ENCODE measurements around the gene MRNIP.
"Not testable (repeated sequence)": the region's sequence is repeated elsewhere in the genome, so short reads cannot be mapped to it uniquely, and the experiment has no call there.

Gene MRNIP

DNA sequence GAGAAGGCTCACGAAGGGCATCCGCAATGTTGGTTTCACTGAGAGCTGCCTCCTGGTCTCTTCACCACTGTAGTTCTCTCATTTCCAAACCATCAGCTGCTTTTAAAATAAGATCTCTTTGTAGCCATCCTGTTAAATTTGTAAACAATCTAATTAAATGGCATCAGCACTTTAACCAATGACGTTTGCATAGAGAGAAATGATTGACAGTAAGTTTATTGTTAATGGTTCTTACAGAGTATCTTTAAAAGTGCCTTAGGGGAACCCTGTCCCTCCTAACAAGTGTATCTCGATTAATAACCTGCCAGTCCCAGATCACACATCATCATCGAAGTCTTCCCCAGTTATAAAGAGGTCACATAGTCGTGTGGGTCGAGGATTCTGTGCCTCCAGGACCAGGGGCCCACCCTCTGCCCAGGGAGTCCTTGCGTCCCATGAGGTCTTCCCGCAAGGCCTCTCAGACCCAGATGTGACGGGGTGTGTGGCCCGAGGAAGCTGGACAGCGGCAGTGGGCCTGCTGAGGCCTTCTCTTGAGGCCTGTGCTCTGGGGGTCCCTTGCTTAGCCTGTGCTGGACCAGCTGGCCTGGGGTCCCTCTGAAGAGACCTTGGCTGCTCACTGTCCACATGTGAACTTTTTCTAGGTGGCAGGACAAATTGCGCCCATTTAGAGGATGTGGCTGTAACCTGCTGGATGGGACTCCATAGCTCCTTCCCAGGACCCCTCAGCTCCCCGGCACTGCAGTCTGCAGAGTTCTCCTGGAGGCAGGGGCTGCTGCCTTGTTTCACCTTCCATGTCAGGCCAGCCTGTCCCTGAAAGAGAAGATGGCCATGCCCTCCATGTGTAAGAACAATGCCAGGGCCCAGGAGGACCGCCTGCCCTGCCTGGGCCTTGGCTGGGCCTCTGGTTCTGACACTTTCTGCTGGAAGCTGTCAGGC is 21.3 kb downstream of the MRNIP start:
- Histone ChIP-seq H3K9me3 (ENCODE audit: low read length) (no peaks in the 10 kb centered on the region), H3F3A (ENCODE audit: insufficient read depth, low read length) (no peaks in the 10 kb centered on the region), H3K4me1 (ENCODE audit: insufficient read depth, low read length, severe bottlenecking) (no peaks in the 10 kb centered on the region), H3K79me2 (ENCODE audit: insufficient read depth, low read length) (no peaks in the 10 kb centered on the region), H4K20me1 (ENCODE audit: insufficient read depth, low read length) (no peaks in the 10 kb centered on the region), H3K36me3 (ENCODE audit: insufficient read depth, low read length) (peaks cover 67% of the 10 kb centered on the region), H3K27ac (ENCODE audit: low read depth, low read length, poor library complexity, severe bottlenecking) (no peak overlapping the region), H3K27me3 (ENCODE audit: insufficient read depth, low read length) (no peaks in the 10 kb centered on the region), H3K4me2 (ENCODE audit: low read length) (no peak overlapping the region), H3K9me2 (ENCODE audit: low read depth, low read length) (no peaks in the 10 kb centered on the region), H3K4me3 (ENCODE audit: low read depth, low read length, poor library complexity, severe bottlenecking) (no peak overlapping the region), H2AFZ (ENCODE audit: low read length) (no peak overlapping the region), H3K9ac (ENCODE audit: low read length) (no peak overlapping the region)
- TF ChIP-seq CTCF (IDR thresholded peaks at IDR 0.05; ENCODE audit: low read length) (no peak), EZH2 (IDR thresholded peaks at IDR 0.05; ENCODE audit: borderline replicate concordance, low read length) (no peak)

DNA sequence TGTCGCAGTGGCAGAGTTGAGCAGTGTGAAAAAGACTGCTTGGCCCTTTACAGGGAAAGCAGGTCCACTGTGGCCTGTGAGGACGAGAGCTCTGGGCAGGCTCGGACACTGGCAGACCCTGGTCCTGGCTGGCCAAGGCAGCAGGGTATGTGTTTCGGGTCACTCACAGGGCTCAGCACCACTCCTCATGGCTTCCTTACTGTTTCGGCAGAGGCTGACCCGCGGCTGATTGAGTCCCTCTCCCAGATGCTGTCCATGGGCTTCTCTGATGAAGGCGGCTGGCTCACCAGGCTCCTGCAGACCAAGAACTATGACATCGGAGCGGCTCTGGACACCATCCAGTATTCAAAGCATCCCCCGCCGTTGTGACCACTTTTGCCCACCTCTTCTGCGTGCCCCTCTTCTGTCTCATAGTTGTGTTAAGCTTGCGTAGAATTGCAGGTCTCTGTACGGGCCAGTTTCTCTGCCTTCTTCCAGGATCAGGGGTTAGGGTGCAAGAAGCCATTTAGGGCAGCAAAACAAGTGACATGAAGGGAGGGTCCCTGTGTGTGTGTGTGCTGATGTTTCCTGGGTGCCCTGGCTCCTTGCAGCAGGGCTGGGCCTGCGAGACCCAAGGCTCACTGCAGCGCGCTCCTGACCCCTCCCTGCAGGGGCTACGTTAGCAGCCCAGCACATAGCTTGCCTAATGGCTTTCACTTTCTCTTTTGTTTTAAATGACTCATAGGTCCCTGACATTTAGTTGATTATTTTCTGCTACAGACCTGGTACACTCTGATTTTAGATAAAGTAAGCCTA is 22.2 kb downstream of the MRNIP start:
- TF ChIP-seq EZH2 (IDR thresholded peaks at IDR 0.05; ENCODE audit: borderline replicate concordance, low read length) = no peak
- no peak for TF ChIP-seq CTCF (IDR thresholded peaks at IDR 0.05; ENCODE audit: low read length)
- H3K9me3 ChIP-seq (ENCODE audit: low read length) = no peaks in the 10 kb centered on the region
- H4K20me1 ChIP-seq (ENCODE audit: insufficient read depth, low read length) = no peaks in the 10 kb centered on the region
- H3K79me2 ChIP-seq (ENCODE audit: insufficient read depth, low read length) = no peaks in the 10 kb centered on the region
- H3K27me3 ChIP-seq (ENCODE audit: insufficient read depth, low read length) = no peaks in the 10 kb centered on the region
- H3K27ac ChIP-seq (ENCODE audit: low read depth, low read length, poor library complexity, severe bottlenecking) = no peak overlapping the region
- H3K4me3 ChIP-seq (ENCODE audit: low read depth, low read length, poor library complexity, severe bottlenecking) = no peak overlapping the region
- H3F3A ChIP-seq (ENCODE audit: insufficient read depth, low read length) = no peaks in the 10 kb centered on the region
- peaks cover 72% of the 10 kb centered on the region for H3K36me3 ChIP-seq (ENCODE audit: insufficient read depth, low read length)
- no peak overlapping the region for H2AFZ ChIP-seq (ENCODE audit: low read length)
- no peaks in the 10 kb centered on the region for H3K4me1 ChIP-seq (ENCODE audit: insufficient read depth, low read length, severe bottlenecking)
- H3K9me2 ChIP-seq (ENCODE audit: low read depth, low read length) = no peaks in the 10 kb centered on the region
- no peak overlapping the region for H3K9ac ChIP-seq (ENCODE audit: low read length)
- no peak overlapping the region for H3K4me2 ChIP-seq (ENCODE audit: low read length)

- H3K4me2 ChIP-seq (ENCODE audit: low read length); H3K9me3 ChIP-seq (ENCODE audit: low read length); H3K79me2 ChIP-seq (ENCODE audit: insufficient read depth, low read length); H3F3A ChIP-seq (ENCODE audit: insufficient read depth, low read length); H2AFZ ChIP-seq (ENCODE audit: low read length); H3K4me3 ChIP-seq (ENCODE audit: low read depth, low read length, poor library complexity, severe bottlenecking); H3K27ac ChIP-seq (ENCODE audit: low read depth, low read length, poor library complexity, severe bottlenecking); H3K9me2 ChIP-seq (ENCODE audit: low read depth, low read length); H4K20me1 ChIP-seq (ENCODE audit: insufficient read depth, low read length); H3K9ac ChIP-seq (ENCODE audit: low read length); H3K4me1 ChIP-seq (ENCODE audit: insufficient read depth, low read length, severe bottlenecking); H3K27me3 ChIP-seq (ENCODE audit: insufficient read depth, low read length): not testable (repeated sequence)
- peaks cover 81% of the 10 kb centered on the region for H3K36me3 ChIP-seq (ENCODE audit: insufficient read depth, low read length)
Observed at GRCh38 chr5:179834871-179835270, 23.7 kb downstream of the MRNIP start.

Data from OCI-LY1 (cell line).